Astrocyte of the cerebellum (primary cell): ENCODE data around the gene OR10G3.

ENCODE experiments used
- DNase-seq: peaks from one replicate; pipeline ENCODE4 v3.0.0-alpha.2; 2011; ENCODE audit warnings: low read depth
- H3K4me3 ChIP-seq: 2 replicates; pipeline ENCODE4 v1.5.1; 2011; ENCODE audit warnings: mild to moderate bottlenecking, low read depth, low read length, moderate library complexity
- in situ Hi-C: cut with HindIII; loops from 2 replicates; pipeline ENCODE4 v1.10.0; 2017; ENCODE audit warnings: low sequenced_read_pairs
- TF ChIP-seq, protein P1 (sequence below): IDR thresholded peaks from 2 replicates; pipeline ENCODE4 v1.5.1; 2012; ENCODE audit warnings: low read length, low read depth, moderate library complexity, mild to moderate bottlenecking; ENCODE audit errors: missing control alignments

Gene OR10G3

GRCh38 chr14:21543963-21544362 is 35.9 kb downstream of the OR10G3 start:
- DNase-seq, result no peak
- TF ChIP-seq, protein P1, sequence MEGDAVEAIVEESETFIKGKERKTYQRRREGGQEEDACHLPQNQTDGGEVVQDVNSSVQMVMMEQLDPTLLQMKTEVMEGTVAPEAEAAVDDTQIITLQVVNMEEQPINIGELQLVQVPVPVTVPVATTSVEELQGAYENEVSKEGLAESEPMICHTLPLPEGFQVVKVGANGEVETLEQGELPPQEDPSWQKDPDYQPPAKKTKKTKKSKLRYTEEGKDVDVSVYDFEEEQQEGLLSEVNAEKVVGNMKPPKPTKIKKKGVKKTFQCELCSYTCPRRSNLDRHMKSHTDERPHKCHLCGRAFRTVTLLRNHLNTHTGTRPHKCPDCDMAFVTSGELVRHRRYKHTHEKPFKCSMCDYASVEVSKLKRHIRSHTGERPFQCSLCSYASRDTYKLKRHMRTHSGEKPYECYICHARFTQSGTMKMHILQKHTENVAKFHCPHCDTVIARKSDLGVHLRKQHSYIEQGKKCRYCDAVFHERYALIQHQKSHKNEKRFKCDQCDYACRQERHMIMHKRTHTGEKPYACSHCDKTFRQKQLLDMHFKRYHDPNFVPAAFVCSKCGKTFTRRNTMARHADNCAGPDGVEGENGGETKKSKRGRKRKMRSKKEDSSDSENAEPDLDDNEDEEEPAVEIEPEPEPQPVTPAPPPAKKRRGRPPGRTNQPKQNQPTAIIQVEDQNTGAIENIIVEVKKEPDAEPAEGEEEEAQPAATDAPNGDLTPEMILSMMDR, result no peak
- H3K4me3 ChIP-seq, result no peak overlapping the region
- in situ Hi-C loops, result no loop called here

DNA sequence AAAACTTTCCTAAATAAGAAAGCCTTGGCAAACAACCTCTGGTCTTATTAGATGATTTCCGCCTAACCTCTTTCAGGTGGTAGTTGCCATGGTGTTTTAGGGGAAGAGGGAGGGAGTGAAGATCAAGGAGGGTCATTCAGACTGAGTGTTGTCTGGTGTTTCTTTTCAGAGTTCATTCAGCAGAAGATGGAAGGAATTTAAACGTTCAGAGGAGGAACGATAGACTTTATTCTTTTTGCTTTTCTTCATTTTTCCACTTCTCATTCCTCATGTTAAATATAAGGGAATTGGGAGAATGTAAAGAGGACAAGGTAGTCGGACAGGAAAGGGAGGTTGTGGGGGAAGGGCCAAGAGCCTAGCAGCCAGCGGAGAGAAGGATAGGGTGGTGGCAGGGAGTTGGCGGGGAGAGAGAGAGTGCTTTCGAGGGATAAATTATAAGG is 36.3 kb downstream of the OR10G3 start:
- DNase-seq, result no peak
- in situ Hi-C loops, result no loop called here
- H3K4me3 ChIP-seq, result no peak overlapping the region
- TF ChIP-seq, protein P1, result no peak

- TF ChIP-seq, protein P1, result no peak
- H3K4me3 ChIP-seq, result no peak overlapping the region
- in situ Hi-C loops, result no loop called here
- no peak for DNase-seq
Measured at GRCh38 chr14:21541413-21542074, 38.3 kb downstream of the OR10G3 start.

GRCh38 chr14:21539189-21539940 is 40.5 kb downstream of the OR10G3 start:
- TF ChIP-seq, protein P1, result no peak
- in situ Hi-C loops, result no loop called here
- H3K4me3 ChIP-seq, result no peak overlapping the region
- DNase-seq, result no peak

DNA sequence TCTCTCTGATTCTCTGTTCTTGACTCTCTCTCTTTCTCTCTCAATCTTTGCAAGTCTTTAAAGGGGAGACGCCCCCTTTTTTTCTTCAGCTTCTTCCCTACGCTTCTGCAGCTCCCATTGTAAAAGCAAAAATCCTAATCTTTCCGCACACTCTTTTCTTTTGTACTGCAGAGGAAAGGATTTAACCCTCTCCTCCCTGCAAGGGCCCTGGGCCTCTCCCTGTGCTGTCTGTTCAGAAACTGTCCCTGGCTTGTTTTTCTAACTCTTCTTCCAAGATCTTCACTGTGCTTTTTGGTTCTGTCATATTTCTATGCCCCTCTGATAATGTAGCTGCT is 42.8 kb downstream of the OR10G3 start:
- TF ChIP-seq, protein P1, result no peak
- peak overlapping the region; percentile 28 for H3K4me3 ChIP-seq
- in situ Hi-C loops, result no loop called here
- DNase-seq, result no peak

DNA sequence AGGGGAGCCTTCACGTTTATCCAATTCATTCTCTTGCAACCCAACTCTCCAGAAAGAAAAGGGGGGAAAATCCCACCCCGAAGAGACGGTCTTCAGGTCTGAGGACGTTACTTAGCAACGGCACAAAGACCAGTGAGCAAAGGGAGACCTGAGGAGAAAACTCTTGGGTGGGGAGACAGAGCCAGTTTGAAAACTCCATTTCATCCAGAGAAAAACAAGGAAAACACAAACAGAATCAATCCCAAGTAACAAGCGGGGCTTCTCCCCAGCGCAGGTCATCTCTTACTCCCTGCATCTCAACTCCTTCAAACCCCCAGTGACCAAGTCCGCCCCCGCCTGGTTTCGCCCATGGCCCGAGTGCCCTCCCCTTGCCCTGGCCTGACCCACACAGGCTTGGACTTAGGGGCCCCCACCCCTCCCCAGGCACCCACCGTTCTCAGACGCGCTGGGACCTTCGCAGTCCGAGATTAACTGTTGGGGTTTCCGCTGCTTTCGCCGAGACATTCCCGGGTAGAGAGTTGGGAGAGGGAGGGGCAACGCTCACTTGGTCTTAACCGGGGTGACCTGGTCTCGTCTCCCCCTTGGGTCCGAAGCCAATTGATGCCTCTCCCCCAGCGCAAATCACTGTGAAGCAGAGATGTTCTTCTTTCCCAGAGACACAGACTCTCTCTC is 43.3 kb downstream of the OR10G3 start:
- no peak for DNase-seq
- TF ChIP-seq, protein P1, result no peak
- in situ Hi-C loops, result no loop called here
- H3K4me3 ChIP-seq, result peak overlapping the region; percentile 28
